Raji (cell line): ENCODE results near the gene CST3.

Experiments
- POLR2A ChIP-seq: IDR thresholded peaks from 2 replicates; pipeline ENCODE4 v1.6.1; 2011; ENCODE audit warnings: low read depth, low read length, control low read depth; ENCODE audit not compliant: insufficient read depth

Gene CST3

GRCh38 chr20:23604306-23604705 is 33.4 kb downstream of the CST3 start:
- no peak for TF ChIP-seq POLR2A

GRCh38 chr20:23603321-23603720 is 34.4 kb downstream of the CST3 start:
- no peak for TF ChIP-seq POLR2A

- no peak for TF ChIP-seq POLR2A
Measured at GRCh38 chr20:23602699-23603098, 35.1 kb downstream of the CST3 start.

GRCh38 chr20:23602241-23602640 is 35.5 kb downstream of the CST3 start:
- TF ChIP-seq POLR2A = no peak

GRCh38 chr20:23601715-23602114 is 36.0 kb downstream of the CST3 start:
- TF ChIP-seq POLR2A = no peak

GRCh38 chr20:23598481-23598880 is 39.3 kb downstream of the CST3 start:
- TF ChIP-seq POLR2A = no peak

DNA sequence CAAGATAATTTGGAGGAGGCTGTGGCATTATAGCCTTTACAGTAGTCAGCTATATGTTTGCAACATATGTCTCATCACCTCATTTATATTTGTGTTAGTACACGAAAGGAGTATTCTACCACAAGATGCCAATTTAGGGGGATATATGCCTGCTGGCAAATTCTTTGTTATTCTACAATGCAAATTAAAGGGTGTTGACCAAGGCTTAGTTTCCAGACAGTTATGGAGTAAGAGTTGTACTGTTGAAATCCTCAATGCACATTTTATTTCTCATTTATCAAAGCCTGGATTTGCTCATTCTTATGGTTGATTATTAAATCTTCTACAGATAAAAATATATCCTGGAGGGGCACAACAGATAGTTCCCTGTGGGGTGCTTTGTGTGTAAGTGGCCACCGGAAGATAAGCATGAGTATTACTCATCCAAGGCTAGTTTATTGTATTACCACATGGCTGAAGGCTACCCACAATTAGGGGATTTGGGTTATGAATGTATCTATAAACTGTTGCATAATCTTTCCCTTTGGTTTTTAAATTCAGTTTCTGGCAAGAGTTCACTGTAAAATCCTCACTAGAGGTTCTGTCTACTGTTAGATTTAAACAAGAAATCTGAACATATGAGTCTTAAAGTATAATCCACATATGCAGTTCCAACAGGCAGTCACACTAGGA is 41.0 kb downstream of the CST3 start:
- TF ChIP-seq POLR2A = no peak

DNA sequence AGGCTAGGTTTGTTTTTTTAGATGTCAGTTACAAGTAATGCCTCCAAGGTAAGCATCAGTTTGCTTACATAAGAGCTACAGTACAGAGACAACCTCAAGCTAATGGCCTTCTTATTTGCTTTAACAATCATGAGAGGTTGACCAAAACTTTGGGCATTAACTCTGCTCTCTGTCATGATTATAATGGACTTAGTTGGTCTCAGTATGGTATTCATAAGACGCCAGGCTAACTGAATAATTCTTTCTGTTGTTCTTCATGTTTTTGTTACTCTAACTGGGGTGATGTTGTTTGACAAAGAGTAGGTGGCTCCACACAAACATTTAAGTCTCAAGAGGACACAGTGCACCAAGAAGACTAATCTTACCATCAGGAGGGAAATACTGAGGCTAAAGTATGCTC is 41.8 kb downstream of the CST3 start:
- TF ChIP-seq POLR2A = no peak

GRCh38 chr20:23588434-23589403 is 49.0 kb downstream of the CST3 start:
- TF ChIP-seq POLR2A = no peak

GRCh38 chr20:23587631-23588030 is 50.1 kb downstream of the CST3 start:
- no peak for TF ChIP-seq POLR2A

DNA sequence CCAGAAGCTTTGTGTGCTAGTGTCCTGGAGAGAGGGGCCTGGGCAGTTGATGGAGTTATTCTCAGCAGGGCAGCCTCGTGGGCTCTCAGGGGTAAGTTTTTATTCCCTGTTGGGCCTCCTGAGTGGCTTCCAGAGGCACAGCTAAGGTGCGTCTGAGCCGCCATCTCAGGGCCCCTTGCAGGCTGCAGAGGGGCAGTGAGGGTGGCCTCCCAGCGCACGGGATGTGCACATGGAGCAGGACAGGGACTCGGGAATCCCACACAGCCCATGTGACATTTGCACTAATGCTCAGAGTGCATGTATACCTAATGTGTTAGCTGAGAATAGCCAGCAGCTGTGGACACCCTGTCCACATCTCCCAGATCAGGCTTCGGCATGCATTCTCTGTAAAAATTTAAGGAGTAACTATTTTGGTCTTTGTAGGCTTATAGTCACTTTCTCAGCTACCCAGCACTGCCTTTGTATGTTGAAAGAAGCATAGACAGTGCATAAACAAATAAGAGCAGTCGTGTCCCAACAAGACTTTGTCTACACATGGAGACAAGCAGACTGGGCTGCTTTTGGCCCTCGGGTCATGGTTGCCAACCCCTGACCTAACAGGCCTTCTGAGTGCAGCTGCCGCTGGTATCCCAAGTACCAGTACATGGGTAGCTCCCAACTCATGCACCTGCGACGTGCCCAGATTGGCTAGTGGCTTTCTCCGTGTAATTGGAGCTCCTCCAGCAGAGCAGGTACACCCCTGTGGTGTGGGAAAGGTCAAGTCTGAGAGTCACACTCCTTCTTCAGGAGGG is 50.8 kb downstream of the CST3 start:
- TF ChIP-seq POLR2A = no peak

DNA sequence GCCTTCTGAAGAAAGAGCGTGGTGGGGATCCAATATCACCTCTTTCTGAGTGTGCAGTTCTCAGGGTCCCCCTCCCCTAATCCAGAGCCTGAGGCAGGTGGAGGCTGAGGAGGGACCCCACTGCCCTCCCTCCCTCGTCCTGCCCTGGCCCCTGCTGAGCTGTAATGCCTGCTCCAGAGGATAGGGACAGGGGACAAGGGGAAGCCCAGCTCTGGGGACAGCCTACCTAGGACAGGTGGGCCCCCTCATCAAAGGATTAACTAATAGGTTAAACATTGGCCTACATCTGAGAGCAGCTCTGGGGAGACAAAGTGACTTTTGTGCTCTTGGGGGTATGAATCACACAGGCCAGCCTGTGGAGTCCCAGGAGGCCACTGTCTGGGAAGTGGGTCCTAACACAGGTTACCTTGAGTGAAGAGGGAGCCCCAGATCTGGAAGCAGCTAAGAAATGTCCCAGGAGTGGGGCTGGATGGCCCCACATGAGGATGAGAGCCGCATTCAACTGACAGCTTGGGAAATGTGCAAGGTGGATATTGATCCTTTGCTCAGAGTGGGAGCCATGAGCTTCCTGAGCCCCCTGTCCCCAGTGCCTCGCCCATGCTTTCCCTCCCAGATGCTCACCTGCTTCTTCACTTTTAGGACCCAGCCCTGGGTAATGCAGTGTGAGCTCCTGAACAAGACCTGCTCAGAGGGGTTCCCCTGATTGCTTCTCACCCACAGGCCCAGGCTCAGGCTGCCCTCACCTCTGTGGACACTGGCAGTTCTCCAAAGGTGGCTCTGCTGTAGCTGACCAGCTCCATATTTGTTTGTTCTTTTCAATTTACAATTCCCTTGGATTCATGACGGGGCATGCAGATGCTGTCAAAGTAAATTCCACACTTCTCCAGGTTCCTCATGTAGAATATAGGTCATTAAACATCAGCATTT is 51.7 kb downstream of the CST3 start:
- no peak for TF ChIP-seq POLR2A

GRCh38 chr20:23585449-23585807 is 52.3 kb downstream of the CST3 start:
- TF ChIP-seq POLR2A = no peak

DNA sequence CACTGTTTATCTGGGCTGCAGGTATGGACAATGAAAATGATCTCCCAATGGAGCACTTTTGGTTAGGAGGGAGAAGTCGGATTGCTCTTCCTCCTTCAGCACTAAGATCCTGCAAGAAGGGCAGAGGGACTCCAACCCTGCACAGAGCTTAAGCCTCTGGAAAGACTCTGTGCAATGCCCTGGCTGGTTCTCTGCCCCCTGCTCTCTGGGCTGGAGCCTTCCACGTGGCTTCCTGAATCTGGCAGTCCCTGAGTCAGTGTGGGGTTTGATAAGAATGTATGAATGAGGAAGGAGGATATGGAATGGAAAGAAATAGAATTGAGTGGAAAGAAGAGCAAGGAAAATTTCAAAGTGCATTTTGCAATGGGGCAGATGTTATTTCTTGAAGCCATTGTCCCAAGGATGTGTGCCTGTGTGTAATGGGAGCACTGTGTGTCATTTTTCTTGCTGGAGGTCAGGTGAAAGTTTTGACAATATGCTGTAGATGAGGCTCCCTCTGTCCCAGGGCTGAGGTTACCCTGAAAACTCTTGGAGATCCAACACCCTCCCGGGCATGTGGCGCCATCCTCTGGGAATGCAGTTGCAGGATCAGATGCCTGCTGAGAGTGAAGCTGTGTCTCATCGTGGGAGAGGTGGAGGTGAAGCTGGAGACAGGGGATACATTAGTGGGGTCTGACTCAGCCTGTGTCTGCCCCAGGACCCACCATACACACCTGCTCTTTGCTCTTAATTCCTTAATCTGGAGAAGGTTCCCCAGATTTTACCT is 53.1 kb downstream of the CST3 start:
- no peak for TF ChIP-seq POLR2A
